GM21528 (cell line): ENCODE data around the gene TAF4B.
"Not testable (repeated sequence)": the region's sequence is repeated elsewhere in the genome, so short reads cannot be mapped to it uniquely, and the experiment has no call there.

Source experiments
- ATAC-seq: cut with Tn5 transposase; IDR thresholded peaks from one replicate; pipeline ENCODE4 v1.9.1; 2021; ENCODE audit warnings: mild to moderate bottlenecking, moderate library complexity; ENCODE audit not compliant: unreplicated experiment, low FRiP score

Gene TAF4B

GRCh38 chr18:26303222-26303621 lies 77.0 kb downstream of the TAF4B start:
- ATAC-seq = not testable (repeated sequence)

- no peak for ATAC-seq
Observed at GRCh38 chr18:26304511-26304910, 78.3 kb downstream of the TAF4B start.

GRCh38 chr18:26307161-26307773 lies 81.0 kb downstream of the TAF4B start:
- ATAC-seq = no peak

GRCh38 chr18:26309281-26309680 lies 83.0 kb downstream of the TAF4B start:
- ATAC-seq = no peak

- ATAC-seq = no peak
Observed at GRCh38 chr18:26312199-26312598, 86.0 kb downstream of the TAF4B start.

GRCh38 chr18:26317398-26317797 lies 91.2 kb downstream of the TAF4B start:
- ATAC-seq = no peak

GRCh38 chr18:26320686-26321085 lies 94.4 kb downstream of the TAF4B start:
- no peak for ATAC-seq

- ATAC-seq = no peak
Observed at GRCh38 chr18:26322890-26323653, 96.8 kb downstream of the TAF4B start.

- ATAC-seq = no peak
Observed at GRCh38 chr18:26325771-26326170, 99.5 kb downstream of the TAF4B start.

- ATAC-seq = no peak
Observed at GRCh38 chr18:26327062-26327461, 100.8 kb downstream of the TAF4B start.

GRCh38 chr18:26332991-26333390 lies 106.7 kb downstream of the TAF4B start:
- ATAC-seq = no peak

GRCh38 chr18:26335156-26335555 lies 108.9 kb downstream of the TAF4B start:
- no peak for ATAC-seq

GRCh38 chr18:26335571-26336487 lies 109.6 kb downstream of the TAF4B start:
- ATAC-seq = no peak

- ATAC-seq = no peak
Observed at GRCh38 chr18:26336572-26336971, 110.3 kb downstream of the TAF4B start.

- ATAC-seq = no peak
Observed at GRCh38 chr18:26342646-26343045, 116.4 kb downstream of the TAF4B start.

- no peak for ATAC-seq
Observed at GRCh38 chr18:26350961-26351360, 124.7 kb downstream of the TAF4B start.

GRCh38 chr18:26356045-26356785 lies 130.0 kb downstream of the TAF4B start:
- ATAC-seq = peak; percentile 59

GRCh38 chr18:26357960-26358359 lies 131.7 kb downstream of the TAF4B start:
- no peak for ATAC-seq

GRCh38 chr18:26362021-26362420 lies 135.8 kb downstream of the TAF4B start:
- ATAC-seq = no peak

- no peak for ATAC-seq
Observed at GRCh38 chr18:26367425-26367824, 141.2 kb downstream of the TAF4B start.
